GM21381 (cell line): ENCODE results near the gene GCH1.

Experiments used
- ATAC-seq: cut with Tn5 transposase; IDR thresholded peaks from one replicate; pipeline ENCODE4 v1.9.1; 2021; ENCODE audit warnings: mild to moderate bottlenecking, moderate library complexity; ENCODE audit not compliant: unreplicated experiment

Gene GCH1

GRCh38 chr14:54829486-54830224, 73.0 kb downstream of the GCH1 start:
- no peak for ATAC-seq

- no peak for ATAC-seq
Observed at GRCh38 chr14:54828037-54828436, 74.6 kb downstream of the GCH1 start.

GRCh38 chr14:54823757-54824549, 78.7 kb downstream of the GCH1 start:
- ATAC-seq: no peak

- no peak for ATAC-seq
Observed at GRCh38 chr14:54822685-54823084, 79.9 kb downstream of the GCH1 start.

- no peak for ATAC-seq
Observed at GRCh38 chr14:54818201-54819133, 84.2 kb downstream of the GCH1 start.

- no peak for ATAC-seq
Observed at GRCh38 chr14:54817506-54817905, 85.1 kb downstream of the GCH1 start.

GRCh38 chr14:54816450-54816849, 86.2 kb downstream of the GCH1 start:
- no peak for ATAC-seq

- ATAC-seq: no peak
Observed at GRCh38 chr14:54815515-54815914, 87.1 kb downstream of the GCH1 start.

GRCh38 chr14:54815016-54815415, 87.6 kb downstream of the GCH1 start:
- ATAC-seq: no peak

GRCh38 chr14:54814076-54814475, 88.5 kb downstream of the GCH1 start:
- no peak for ATAC-seq

GRCh38 chr14:54813081-54813480, 89.5 kb downstream of the GCH1 start:
- ATAC-seq: no peak

GRCh38 chr14:54812617-54813016, 90.0 kb downstream of the GCH1 start:
- ATAC-seq: no peak

- no peak for ATAC-seq
Observed at GRCh38 chr14:54809767-54810166, 92.9 kb downstream of the GCH1 start.

- no peak for ATAC-seq
Observed at GRCh38 chr14:54808326-54809161, 94.1 kb downstream of the GCH1 start.

GRCh38 chr14:54807881-54808280, 94.7 kb downstream of the GCH1 start:
- ATAC-seq: no peak

GRCh38 chr14:54807428-54807827, 95.2 kb downstream of the GCH1 start:
- no peak for ATAC-seq

- ATAC-seq: no peak
Observed at GRCh38 chr14:54806616-54807015, 96.0 kb downstream of the GCH1 start.

- peak; percentile 77 for ATAC-seq
Observed at GRCh38 chr14:54805445-54806322, 96.9 kb downstream of the GCH1 start.

GRCh38 chr14:54805070-54805444, 97.6 kb downstream of the GCH1 start:
- ATAC-seq: no peak
